Erythroblast (primary cell): ENCODE measurements around the gene TANK.

Experiments used
- GATA1 ChIP-seq: IDR thresholded peaks from 2 replicates; pipeline ENCODE4 v1.6.1; 2011; ENCODE audit warnings: low read depth, mild to moderate bottlenecking, control low read depth, low read length, moderate library complexity
- POLR2A ChIP-seq: IDR thresholded peaks from 2 replicates; pipeline ENCODE4 v1.6.1; 2011; ENCODE audit warnings: mild to moderate bottlenecking, low read length

DNA sequence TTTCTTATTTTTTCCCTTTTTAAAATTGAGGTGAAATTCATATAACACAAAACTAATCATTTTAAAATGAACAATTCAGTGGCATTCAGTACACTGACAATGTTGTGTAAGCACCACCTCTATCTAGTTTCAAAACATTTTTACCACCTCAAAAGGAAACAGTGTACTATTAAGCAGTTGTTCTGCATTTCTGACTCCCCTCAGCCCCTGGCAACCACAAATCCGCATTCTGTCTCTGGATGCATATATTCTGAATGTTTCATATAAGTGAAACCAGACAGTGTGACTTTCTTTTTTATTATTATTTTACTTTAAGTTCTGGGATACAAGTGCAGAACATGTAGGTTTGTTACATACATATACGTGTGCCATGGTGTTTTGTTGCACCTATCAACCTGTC lies 19.2 kb upstream of the TANK start:
- TF ChIP-seq POLR2A: no peak
- TF ChIP-seq GATA1: no peak
